GM19193 (cell line): ENCODE measurements around the gene JMY.

Source experiments
- POLR2A ChIP-seq: IDR thresholded peaks from 4 replicates; pipeline ENCODE4 v1.6.1; 2011; ENCODE audit not compliant: insufficient read depth, insufficient read length; ENCODE audit errors: extremely low read depth

Gene JMY

GRCh38 chr5:79305706-79306105 is 69.8 kb downstream of the JMY start:
- no peak for TF ChIP-seq POLR2A

GRCh38 chr5:79318935-79319614 is 83.1 kb downstream of the JMY start:
- TF ChIP-seq POLR2A: no peak

GRCh38 chr5:79329453-79329852 is 93.5 kb downstream of the JMY start:
- no peak for TF ChIP-seq POLR2A

DNA sequence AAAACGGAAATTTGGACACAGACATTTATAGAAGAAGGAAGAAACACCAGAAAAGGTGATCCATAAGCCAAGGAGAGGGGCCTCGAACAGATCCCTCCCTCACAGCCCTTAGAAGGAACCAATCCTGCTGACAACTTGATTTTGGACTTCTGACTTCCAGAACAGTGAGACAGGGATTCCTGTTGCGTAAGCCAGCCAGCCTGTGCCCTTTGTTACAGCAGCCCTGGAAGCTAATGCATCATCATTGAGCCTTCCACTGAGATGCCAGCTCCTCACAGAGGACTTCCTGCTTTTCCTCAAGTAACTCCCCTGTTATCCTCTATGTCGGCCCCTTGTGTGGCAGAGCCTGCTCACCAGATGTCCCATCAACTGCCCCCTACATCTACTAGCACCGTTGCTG is 94.1 kb downstream of the JMY start:
- no peak for TF ChIP-seq POLR2A

GRCh38 chr5:79333852-79334557 is 98.1 kb downstream of the JMY start:
- TF ChIP-seq POLR2A: no peak

GRCh38 chr5:79346420-79346824 is 110.5 kb downstream of the JMY start:
- TF ChIP-seq POLR2A: no peak

DNA sequence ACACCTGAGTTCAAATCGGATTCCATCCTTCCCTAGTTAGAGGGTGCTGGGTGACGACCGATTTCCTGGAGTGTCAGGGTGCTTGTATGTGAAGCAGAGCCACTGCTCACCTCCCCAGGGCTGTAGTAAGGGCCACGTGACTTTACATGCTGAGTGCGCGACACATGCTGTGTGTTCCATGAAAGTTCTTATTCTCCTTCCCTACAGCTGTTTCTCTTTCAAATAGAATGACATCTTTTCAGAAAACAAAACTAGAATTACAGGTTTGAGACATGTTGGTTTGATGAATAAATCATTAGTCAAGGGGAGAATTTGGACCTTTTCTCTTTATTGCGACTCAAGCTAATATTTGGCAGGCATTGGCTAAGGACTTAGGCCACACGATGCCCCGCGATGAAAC is 113.1 kb downstream of the JMY start:
- no peak for TF ChIP-seq POLR2A

DNA sequence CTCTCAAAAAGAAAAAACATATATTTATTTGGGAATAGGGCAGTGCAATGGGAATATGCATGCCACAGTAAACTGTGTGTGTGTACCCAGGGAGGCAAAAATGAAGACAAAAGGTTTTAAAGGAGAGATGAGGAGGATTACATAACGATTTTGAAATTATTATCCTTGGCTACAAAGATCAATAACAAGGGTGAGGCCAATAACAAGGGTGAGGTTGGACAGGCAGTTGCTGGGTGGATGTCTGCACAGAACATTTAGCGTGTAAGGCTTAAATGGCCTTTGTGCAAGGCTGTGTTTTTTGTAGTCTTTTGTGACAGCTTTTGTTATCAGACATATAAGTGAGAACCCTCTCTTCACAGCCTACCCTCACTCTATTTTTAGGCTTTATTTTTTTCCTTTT is 114.0 kb downstream of the JMY start:
- TF ChIP-seq POLR2A: no peak

DNA sequence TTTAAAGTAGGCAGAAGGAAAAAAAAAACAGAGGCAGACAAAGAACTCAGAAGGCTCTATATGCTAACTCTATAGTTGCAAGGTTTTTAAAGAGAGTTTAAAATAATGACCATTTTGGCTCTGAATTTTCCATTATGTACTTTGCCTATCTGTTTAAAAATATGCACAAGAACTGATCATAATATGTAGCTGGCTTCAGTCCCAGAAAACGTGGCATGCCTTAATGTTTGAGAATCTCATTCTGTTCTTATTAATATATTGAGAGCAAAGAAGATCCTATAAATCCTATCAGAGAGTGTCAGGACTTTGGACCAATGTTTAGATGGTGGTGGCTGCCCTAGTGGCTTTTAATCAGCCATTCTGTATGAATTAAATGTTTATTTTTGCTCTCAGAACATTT is 121.5 kb downstream of the JMY start:
- TF ChIP-seq POLR2A: no peak
